Measurements from ENCODE around the gene NRTN. TPM values are rescaled to one million over a fixed set of nuclear protein-coding genes. Genes with fewer than 3 reads are reported as not detected.

NRTN gene
- total RNA-seq, 3 donors from 2014 or later (not counting 1 experiment from before 2014, with no cell fraction given), result 0.33 to 0.34 TPM; not detected in 1

DNA sequence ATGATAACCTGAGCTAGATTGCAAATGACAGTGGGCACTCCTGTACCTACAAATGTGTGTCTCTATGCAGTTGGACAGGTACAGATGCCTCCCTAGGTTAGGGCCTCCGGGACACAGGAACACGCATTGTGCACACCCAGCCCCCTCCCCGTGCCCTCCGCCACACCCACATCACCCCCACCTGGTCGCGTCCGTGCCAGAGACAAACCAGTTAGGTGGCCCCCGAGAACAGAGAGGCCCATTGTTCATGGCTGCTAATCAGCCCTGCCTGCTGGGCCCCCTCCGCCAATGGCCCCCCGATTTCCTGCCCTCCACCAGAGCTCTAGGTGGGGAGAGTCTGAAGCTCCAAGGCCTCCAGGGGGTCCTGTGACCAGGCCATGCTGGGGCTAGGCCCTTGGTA lies 13.7 kb downstream of the NRTN start:
- Mint-ChIP-seq H3K27me3 (ENCODE audit: low read depth in 2 of 2) (peaks cover 0 to 13% of the 10 kb centered on the region in 2 donors), H3K4me3 (no peak overlapping the region), H3K36me3 (no peaks in the 10 kb centered on the region), H3K27ac (no peak overlapping the region), H3K9me3 (no peaks in the 10 kb centered on the region), H3K4me1 (peaks cover 0 to 4% of the 10 kb centered on the region in 2 donors)
- no peaks in the 10 kb centered on the region for H3K36me3 ChIP-seq (ENCODE audit: control insufficient read depth, insufficient read depth, low read length)
- DNase-seq (no peak), ATAC-seq (no peak)
- intact Hi-C loops (cut with micrococcal nuclease), result no loop called here
- no peaks in the 10 kb centered on the region for H3K27me3 ChIP-seq (ENCODE audit: control insufficient read depth, insufficient read depth, low read length)
- 83% methylated on average over 10 of the region's 10 CpGs for WGBS (ENCODE audit: insufficient coverage)
- no peaks in the 10 kb centered on the region for H3K4me1 ChIP-seq (ENCODE audit: control insufficient read depth, insufficient read depth, low read length)
- TF ChIP-seq, protein P1, sequence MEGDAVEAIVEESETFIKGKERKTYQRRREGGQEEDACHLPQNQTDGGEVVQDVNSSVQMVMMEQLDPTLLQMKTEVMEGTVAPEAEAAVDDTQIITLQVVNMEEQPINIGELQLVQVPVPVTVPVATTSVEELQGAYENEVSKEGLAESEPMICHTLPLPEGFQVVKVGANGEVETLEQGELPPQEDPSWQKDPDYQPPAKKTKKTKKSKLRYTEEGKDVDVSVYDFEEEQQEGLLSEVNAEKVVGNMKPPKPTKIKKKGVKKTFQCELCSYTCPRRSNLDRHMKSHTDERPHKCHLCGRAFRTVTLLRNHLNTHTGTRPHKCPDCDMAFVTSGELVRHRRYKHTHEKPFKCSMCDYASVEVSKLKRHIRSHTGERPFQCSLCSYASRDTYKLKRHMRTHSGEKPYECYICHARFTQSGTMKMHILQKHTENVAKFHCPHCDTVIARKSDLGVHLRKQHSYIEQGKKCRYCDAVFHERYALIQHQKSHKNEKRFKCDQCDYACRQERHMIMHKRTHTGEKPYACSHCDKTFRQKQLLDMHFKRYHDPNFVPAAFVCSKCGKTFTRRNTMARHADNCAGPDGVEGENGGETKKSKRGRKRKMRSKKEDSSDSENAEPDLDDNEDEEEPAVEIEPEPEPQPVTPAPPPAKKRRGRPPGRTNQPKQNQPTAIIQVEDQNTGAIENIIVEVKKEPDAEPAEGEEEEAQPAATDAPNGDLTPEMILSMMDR (IDR thresholded peaks at IDR 0.05), result no peak
- no peak overlapping the region for H3K27ac ChIP-seq (ENCODE audit: low read length)
- H3K9me3 ChIP-seq (ENCODE audit: control insufficient read depth, insufficient read depth, low read length), result no peaks in the 10 kb centered on the region
- H3K4me3 ChIP-seq (ENCODE audit: low read length), result no peak overlapping the region

GRCh38 chr19:5820785-5821184 lies 15.9 kb downstream of the NRTN start:
- H3K27ac Mint-ChIP-seq, result no peak overlapping the region
- DNase-seq (no peak), ATAC-seq (no peak)
- no peaks in the 10 kb centered on the region for H3K4me1 ChIP-seq (ENCODE audit: control insufficient read depth, insufficient read depth, low read length)
- no peaks in the 10 kb centered on the region for H3K9me3 ChIP-seq (ENCODE audit: control insufficient read depth, insufficient read depth, low read length)
- no peak overlapping the region for H3K27ac ChIP-seq (ENCODE audit: low read length)
- no peaks in the 10 kb centered on the region for H3K9me3 Mint-ChIP-seq
- whole genome bisulfite sequencing (ENCODE audit: insufficient coverage), result 65% methylated on average over 6 of the region's 6 CpGs
- peaks cover 0 to 4% of the 10 kb centered on the region in 2 donors for H3K4me1 Mint-ChIP-seq
- H3K27me3 Mint-ChIP-seq (ENCODE audit: low read depth in 2 of 2), result peaks cover 0 to 10% of the 10 kb centered on the region in 2 donors
- H3K27me3 ChIP-seq (ENCODE audit: control insufficient read depth, insufficient read depth, low read length), result no peaks in the 10 kb centered on the region
- TF ChIP-seq, protein P1 (IDR thresholded peaks at IDR 0.05), result no peak
- H3K36me3 ChIP-seq (ENCODE audit: control insufficient read depth, insufficient read depth, low read length), result no peaks in the 10 kb centered on the region
- no peak overlapping the region for H3K4me3 ChIP-seq (ENCODE audit: low read length)
- intact Hi-C loops (cut with micrococcal nuclease), result no loop called here
- H3K4me3 Mint-ChIP-seq, result no peak overlapping the region
- no peaks in the 10 kb centered on the region for H3K36me3 Mint-ChIP-seq

- TF ChIP-seq, protein P1 (IDR thresholded peaks at IDR 0.05), result no peak
These were observed 16.8 kb downstream of the NRTN start for GRCh38 chr19:5821521-5822180.

More at GRCh38 chr19:5821521-5822180, 16.8 kb downstream of the NRTN start:
- DNase-seq (no peak), ATAC-seq (no peak)
- 73% methylated on average over 8 of the region's 8 CpGs for WGBS (ENCODE audit: insufficient coverage)
- H3K27ac ChIP-seq (ENCODE audit: low read length), result no peak overlapping the region
- Mint-ChIP-seq H3K27me3 (ENCODE audit: low read depth in 2 of 2) (peaks cover 0 to 8% of the 10 kb centered on the region in 2 donors), H3K27ac (no peak overlapping the region), H3K4me1 (peaks cover 0 to 4% of the 10 kb centered on the region in 2 donors), H3K36me3 (no peaks in the 10 kb centered on the region), H3K9me3 (no peaks in the 10 kb centered on the region), H3K4me3 (no peak overlapping the region)
- H3K36me3 ChIP-seq (ENCODE audit: control insufficient read depth, insufficient read depth, low read length), result no peaks in the 10 kb centered on the region
- H3K4me1 ChIP-seq (ENCODE audit: control insufficient read depth, insufficient read depth, low read length), result peaks cover 2% of the 10 kb centered on the region
- H3K27me3 ChIP-seq (ENCODE audit: control insufficient read depth, insufficient read depth, low read length), result no peaks in the 10 kb centered on the region
- H3K4me3 ChIP-seq (ENCODE audit: low read length), result no peak overlapping the region
- no peaks in the 10 kb centered on the region for H3K9me3 ChIP-seq (ENCODE audit: control insufficient read depth, insufficient read depth, low read length)
- intact Hi-C loops (cut with micrococcal nuclease), result no loop called here
